GM12878 (cell line): ENCODE results near the gene FARS2.

Source experiments
- CBFB ChIP-seq: IDR thresholded peaks from 2 replicates; pipeline ENCODE4 v1.6.1; 2016; ENCODE audit warnings: antibody characterized with exemption, low read depth
- EP300 ChIP-seq, 2 experiments: fragments of 150-350 bp in 1 of 2; IDR thresholded peaks; 2 replicates each; pipeline ENCODE4 v1.6.1; 2011 to 2012; ENCODE audit warnings: low read depth in 2 of 2, low read length in 2 of 2, borderline replicate concordance in 1 of 2, improper control_type of control experiment in 1 of 2, inconsistent platforms in 1 of 2; ENCODE audit not compliant: control insufficient read depth in 1 of 2
- GABPA ChIP-seq: IDR thresholded peaks from 2 replicates; pipeline ENCODE4 v1.6.1; 2014; ENCODE audit warnings: antibody characterized with exemption, low read depth, mild to moderate bottlenecking, inconsistent platforms
- NBN ChIP-seq: fragments of 450-650 bp; IDR thresholded peaks from 2 replicates; pipeline ENCODE4 v1.6.1; 2016
- POLR2A ChIP-seq: IDR thresholded peaks from 2 replicates; pipeline ENCODE4 v1.6.1; 2011; ENCODE audit warnings: low read depth, mild to moderate bottlenecking, low read length
- SIN3A ChIP-seq: IDR thresholded peaks from 2 replicates; pipeline ENCODE4 v1.6.1; 2012; ENCODE audit warnings: low read depth, low read length, improper control_type of control experiment
- ZBTB40 ChIP-seq: fragments of 450-650 bp; IDR thresholded peaks from 2 replicates; pipeline ENCODE4 v1.6.1; 2016; ENCODE audit warnings: mild to moderate bottlenecking, moderate library complexity, borderline replicate concordance
- TF ChIP-seq, protein P1 (sequence below), 3 experiments: IDR thresholded peaks in 2 of 3; conservative IDR thresholded peaks in 1 of 3; 2 replicates each; pipeline ENCODE4 v1.5.1; 2011; ENCODE audit warnings: low read depth in 3 of 3, low read length in 3 of 3, mild to moderate bottlenecking in 3 of 3, control low read depth in 2 of 3, moderate library complexity in 2 of 3, inconsistent platforms in 1 of 3, mixed read lengths in 1 of 3; ENCODE audit not compliant: control insufficient read depth in 2 of 3, insufficient read depth in 1 of 3; ENCODE audit errors: extremely low read depth in 1 of 3
- TF ChIP-seq, protein P2 (sequence below): IDR thresholded peaks from 2 replicates; pipeline ENCODE4 v1.6.1; 2012; ENCODE audit warnings: low read depth, low read length, improper control_type of control experiment

- TF ChIP-seq, protein P1, sequence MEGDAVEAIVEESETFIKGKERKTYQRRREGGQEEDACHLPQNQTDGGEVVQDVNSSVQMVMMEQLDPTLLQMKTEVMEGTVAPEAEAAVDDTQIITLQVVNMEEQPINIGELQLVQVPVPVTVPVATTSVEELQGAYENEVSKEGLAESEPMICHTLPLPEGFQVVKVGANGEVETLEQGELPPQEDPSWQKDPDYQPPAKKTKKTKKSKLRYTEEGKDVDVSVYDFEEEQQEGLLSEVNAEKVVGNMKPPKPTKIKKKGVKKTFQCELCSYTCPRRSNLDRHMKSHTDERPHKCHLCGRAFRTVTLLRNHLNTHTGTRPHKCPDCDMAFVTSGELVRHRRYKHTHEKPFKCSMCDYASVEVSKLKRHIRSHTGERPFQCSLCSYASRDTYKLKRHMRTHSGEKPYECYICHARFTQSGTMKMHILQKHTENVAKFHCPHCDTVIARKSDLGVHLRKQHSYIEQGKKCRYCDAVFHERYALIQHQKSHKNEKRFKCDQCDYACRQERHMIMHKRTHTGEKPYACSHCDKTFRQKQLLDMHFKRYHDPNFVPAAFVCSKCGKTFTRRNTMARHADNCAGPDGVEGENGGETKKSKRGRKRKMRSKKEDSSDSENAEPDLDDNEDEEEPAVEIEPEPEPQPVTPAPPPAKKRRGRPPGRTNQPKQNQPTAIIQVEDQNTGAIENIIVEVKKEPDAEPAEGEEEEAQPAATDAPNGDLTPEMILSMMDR (IDR thresholded peaks at IDR 0.05 in 2 of 3, conservative IDR thresholded peaks at IDR 0.05 in 1 of 3; ENCODE audit: control insufficient read depth in 2 of 3, extremely low read depth in 1 of 3, insufficient read depth in 1 of 3, low read depth in 3 of 3, low read length in 3 of 3): no peak
- no peak for TF ChIP-seq NBN
- no peak for TF ChIP-seq EP300 (IDR thresholded peaks at IDR 0.05; ENCODE audit: borderline replicate concordance in 1 of 2, control insufficient read depth in 1 of 2, low read depth in 2 of 2, low read length in 2 of 2)
- TF ChIP-seq, protein P2, sequence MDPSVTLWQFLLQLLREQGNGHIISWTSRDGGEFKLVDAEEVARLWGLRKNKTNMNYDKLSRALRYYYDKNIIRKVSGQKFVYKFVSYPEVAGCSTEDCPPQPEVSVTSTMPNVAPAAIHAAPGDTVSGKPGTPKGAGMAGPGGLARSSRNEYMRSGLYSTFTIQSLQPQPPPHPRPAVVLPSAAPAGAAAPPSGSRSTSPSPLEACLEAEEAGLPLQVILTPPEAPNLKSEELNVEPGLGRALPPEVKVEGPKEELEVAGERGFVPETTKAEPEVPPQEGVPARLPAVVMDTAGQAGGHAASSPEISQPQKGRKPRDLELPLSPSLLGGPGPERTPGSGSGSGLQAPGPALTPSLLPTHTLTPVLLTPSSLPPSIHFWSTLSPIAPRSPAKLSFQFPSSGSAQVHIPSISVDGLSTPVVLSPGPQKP: no peak
- TF ChIP-seq ZBTB40: no peak
- no peak for TF ChIP-seq GABPA
- TF ChIP-seq POLR2A: no peak
- no peak for TF ChIP-seq SIN3A
- TF ChIP-seq CBFB: no peak
These were observed 298.3 kb downstream of the FARS2 start for GRCh38 chr6:5559651-5560050.
